Caco-2 (cell line): ENCODE data around the gene GLP1R. TPM values are rescaled to one million over a fixed set of nuclear protein-coding genes. Genes with fewer than 3 reads are reported as not detected.

ENCODE experiments used
- BruUV-seq: library from RNA; stranded (reverse); fragments of 400-500 nt; replicated peaks from 2 replicates; lab custom pipeline; 2021; lab: Mats Ljungman, UMichigan
- CTCF ChIA-PET: fragments of 300-600 bp; sonication (Branson Sonifier 250); formaldehyde crosslinking; loops from one replicate; lab custom pipeline; 2022; ENCODE audit warnings: antibody characterized with exemption; lab: Charles Lee
- POLR2A ChIA-PET: fragments of 300-600 bp; sonication (Branson Sonifier 250); formaldehyde crosslinking; loops from one replicate; lab custom pipeline; 2022; ENCODE audit warnings: antibody characterized with exemption; lab: Charles Lee
- DNase-seq, 2 experiments: peaks; one replicate each; pipeline versions ENCODE4 v3.0.0 to v3.0.0-alpha.2; 2020 to 2022
- H3K27me3 ChIP-seq: replicated peaks from 2 replicates; pipeline ENCODE4 v1.6.0; 2011; ENCODE audit warnings: low read length; ENCODE audit not compliant: control insufficient read depth, insufficient read depth
- H3K36me3 ChIP-seq: 2 replicates; pipeline ENCODE4 v1.5.1; 2011; ENCODE audit warnings: low read length; ENCODE audit not compliant: control insufficient read depth, insufficient read depth
- H3K4me1 ChIP-seq: fragments of 250-450 bp; sonication (Bioruptor Pico); 2 replicates; pipeline ENCODE4 v1.5.1; 2020; ENCODE audit warnings: mild to moderate bottlenecking
- H3K4me3 ChIP-seq: 2 replicates; pipeline ENCODE4 v1.5.1; 2011; ENCODE audit warnings: low read depth, mild to moderate bottlenecking, control low read depth, low read length
- H3K9me3 ChIP-seq: fragments of 250-450 bp; sonication (Bioruptor Pico); 2 replicates; pipeline ENCODE4 v1.5.1; 2020; ENCODE audit warnings: mild to moderate bottlenecking, moderate library complexity
- H3K27ac Mint-ChIP-seq: one replicate; pipeline ENCODE4 v1.8.0; 2022; ENCODE audit warnings: mixed read lengths; ENCODE audit not compliant: unreplicated experiment
- H3K27me3 Mint-ChIP-seq: one replicate; pipeline ENCODE4 v1.8.0; 2022; ENCODE audit warnings: mixed read lengths; ENCODE audit not compliant: insufficient read depth, unreplicated experiment
- H3K36me3 Mint-ChIP-seq: one replicate; pipeline ENCODE4 v1.8.0; 2022; ENCODE audit warnings: mild to moderate bottlenecking, mixed read lengths; ENCODE audit not compliant: insufficient read depth, unreplicated experiment
- H3K4me1 Mint-ChIP-seq: one replicate; pipeline ENCODE4 v1.8.0; 2022; ENCODE audit warnings: low read depth, mixed read lengths; ENCODE audit not compliant: unreplicated experiment
- H3K4me3 Mint-ChIP-seq: one replicate; pipeline ENCODE4 v1.8.0; 2022; ENCODE audit warnings: mild to moderate bottlenecking, moderate library complexity, mixed read lengths; ENCODE audit not compliant: unreplicated experiment
- H3K9me3 Mint-ChIP-seq: one replicate; pipeline ENCODE4 v1.8.0; 2022; ENCODE audit warnings: mixed read lengths; ENCODE audit not compliant: unreplicated experiment
- CTCF ChIP-seq, 2 experiments: fragments of 200-600 bp in 1 of 2; IDR thresholded peaks; 1 replicate in 1 of 2; 2 replicates in 1 of 2; pipeline versions ENCODE4 v1.5.1 to v1.8.0; 2011 to 2022; ENCODE audit warnings: antibody characterized with exemption in 1 of 2, control low read depth in 1 of 2, inconsistent platforms in 1 of 2, low read depth in 1 of 2, low read length in 1 of 2, mild to moderate bottlenecking in 1 of 2, moderate library complexity in 1 of 2; ENCODE audit not compliant: insufficient read depth in 1 of 2, severe bottlenecking in 1 of 2, unreplicated experiment in 1 of 2
- intact Hi-C: fragments of 100-400 bp; cut with micrococcal nuclease; formaldehyde crosslinking; loops from one replicate; pipeline ENCODE4 v1.10.0; 2022; ENCODE audit not compliant: unreplicated experiment
- total RNA-seq: library from RNA; stranded (reverse); gene quantifications from 2 replicates; pipeline ENCODE4 v1.2.3, GENCODE V29; 2022

Gene GLP1R
- total RNA-seq, 1 experiment from 2014 or later: not detected

GRCh38 chr6:39108041-39108839 is 59.7 kb downstream of the GLP1R start:
- Histone ChIP-seq H3K36me3 (no peaks in the 10 kb centered on the region), H3K9me3 (no peaks in the 10 kb centered on the region), H3K4me3 (no peak overlapping the region), H3K27me3 (no peaks in the 10 kb centered on the region), H3K4me1 (peaks cover 4% of the 10 kb centered on the region; the same call in 1 of the 2 replicates)
- BruUV-seq: no TSS peak
- ChIA-PET POLR2A (no interaction called here), CTCF (no interaction called here)
- intact Hi-C loops: no loop called here
- no peak for DNase-seq
- no peak overlapping the region for H3K27ac Mint-ChIP-seq
- H3K4me3 Mint-ChIP-seq: no peak overlapping the region
- peaks cover 24% of the 10 kb centered on the region for H3K36me3 Mint-ChIP-seq
- peaks cover 7% of the 10 kb centered on the region for H3K4me1 Mint-ChIP-seq
- H3K27me3 Mint-ChIP-seq: no peaks in the 10 kb centered on the region
- no peaks in the 10 kb centered on the region for H3K9me3 Mint-ChIP-seq
- TF ChIP-seq CTCF (IDR thresholded peaks at IDR 0.05; ENCODE audit: insufficient read depth in 1 of 2, low read depth in 1 of 2, low read length in 1 of 2, severe bottlenecking in 1 of 2, unreplicated experiment in 1 of 2): no peak

- TF ChIP-seq CTCF (IDR thresholded peaks at IDR 0.05; ENCODE audit: insufficient read depth in 1 of 2, low read depth in 1 of 2, low read length in 1 of 2, severe bottlenecking in 1 of 2, unreplicated experiment in 1 of 2): no peak
- Mint-ChIP-seq H3K27me3 (no peaks in the 10 kb centered on the region), H3K4me1 (peaks cover 8% of the 10 kb centered on the region), H3K4me3 (no peak overlapping the region), H3K36me3 (peaks cover 17% of the 10 kb centered on the region), H3K9me3 (no peaks in the 10 kb centered on the region), H3K27ac (no peak overlapping the region)
- H3K27me3 ChIP-seq: no peaks in the 10 kb centered on the region
- no TSS peak for BruUV-seq
- intact Hi-C loops: no loop called here
- no peak overlapping the region for H3K4me3 ChIP-seq
- peaks cover 15% of the 10 kb centered on the region for H3K4me1 ChIP-seq
- H3K36me3 ChIP-seq: no peaks in the 10 kb centered on the region
- POLR2A ChIA-PET: no interaction called here
- DNase-seq: no peak
- no peaks in the 10 kb centered on the region for H3K9me3 ChIP-seq
- CTCF ChIA-PET: no interaction called here
Measured at GRCh38 chr6:39111280-39111679, 62.7 kb downstream of the GLP1R start.

- Mint-ChIP-seq H3K27ac (no peak overlapping the region), H3K4me1 (peaks cover 16% of the 10 kb centered on the region), H3K9me3 (no peaks in the 10 kb centered on the region), H3K27me3 (no peaks in the 10 kb centered on the region), H3K36me3 (peaks cover 12% of the 10 kb centered on the region), H3K4me3 (peak overlapping the region; percentile 85)
- intact Hi-C loops: no loop called here
- Histone ChIP-seq H3K4me1 (peaks cover 11% of the 10 kb centered on the region), H3K9me3 (no peaks in the 10 kb centered on the region), H3K4me3 (peak overlapping the region; percentile 68), H3K27me3 (no peaks in the 10 kb centered on the region), H3K36me3 (no peaks in the 10 kb centered on the region)
- ChIA-PET POLR2A (no interaction called here), CTCF (interaction anchor here (2.3 kb wide), 1 partner anchor 25 kb away, joined by 11 read pairs; no protein-coding TSS in a partner anchor)
- BruUV-seq: TSS peak; percentile 41
- no peak for TF ChIP-seq CTCF (IDR thresholded peaks at IDR 0.05; ENCODE audit: insufficient read depth in 1 of 2, low read depth in 1 of 2, low read length in 1 of 2, severe bottlenecking in 1 of 2, unreplicated experiment in 1 of 2)
- no peak for DNase-seq
Measured at GRCh38 chr6:39113788-39114187, 65.2 kb downstream of the GLP1R start.
